ENCODE measurements around the gene SPPL2B. TPM values are rescaled to one million over a fixed set of nuclear protein-coding genes. Genes with fewer than 3 reads are reported as not detected.

The SPPL2B gene
- total and polyA plus RNA-seq, 9 of the 15 experiments (the other 6 are each of a cell fraction or from before 2014, with no cell fraction given), result 0.20 to 81.2 (median 15.1) TPM

GRCh38 chr19:2305452-2306280, 22.8 kb upstream of the SPPL2B start (continued):
- TF ChIP-seq ZBTB40 (IDR thresholded peaks at IDR 0.05), result peak; percentile 71
- TF ChIP-seq ZBTB40 (CRISPR knock-in tag; IDR thresholded peaks at IDR 0.05), result peak; percentile 54; the same call in 1 of the 2 replicates
- no peak for TF ChIP-seq ETV1 (tag; conservative IDR thresholded peaks at IDR 0.05; ENCODE audit: low read depth)
- TF ChIP-seq, protein P1, sequence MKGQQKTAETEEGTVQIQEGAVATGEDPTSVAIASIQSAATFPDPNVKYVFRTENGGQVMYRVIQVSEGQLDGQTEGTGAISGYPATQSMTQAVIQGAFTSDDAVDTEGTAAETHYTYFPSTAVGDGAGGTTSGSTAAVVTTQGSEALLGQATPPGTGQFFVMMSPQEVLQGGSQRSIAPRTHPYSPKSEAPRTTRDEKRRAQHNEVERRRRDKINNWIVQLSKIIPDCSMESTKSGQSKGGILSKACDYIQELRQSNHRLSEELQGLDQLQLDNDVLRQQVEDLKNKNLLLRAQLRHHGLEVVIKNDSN (CRISPR knock-in tag; IDR thresholded peaks at IDR 0.05), result no peak
- TF ChIP-seq DDX20 (tag; IDR thresholded peaks at IDR 0.05; ENCODE audit: low read depth), result no peak
- TF ChIP-seq, protein P2, sequence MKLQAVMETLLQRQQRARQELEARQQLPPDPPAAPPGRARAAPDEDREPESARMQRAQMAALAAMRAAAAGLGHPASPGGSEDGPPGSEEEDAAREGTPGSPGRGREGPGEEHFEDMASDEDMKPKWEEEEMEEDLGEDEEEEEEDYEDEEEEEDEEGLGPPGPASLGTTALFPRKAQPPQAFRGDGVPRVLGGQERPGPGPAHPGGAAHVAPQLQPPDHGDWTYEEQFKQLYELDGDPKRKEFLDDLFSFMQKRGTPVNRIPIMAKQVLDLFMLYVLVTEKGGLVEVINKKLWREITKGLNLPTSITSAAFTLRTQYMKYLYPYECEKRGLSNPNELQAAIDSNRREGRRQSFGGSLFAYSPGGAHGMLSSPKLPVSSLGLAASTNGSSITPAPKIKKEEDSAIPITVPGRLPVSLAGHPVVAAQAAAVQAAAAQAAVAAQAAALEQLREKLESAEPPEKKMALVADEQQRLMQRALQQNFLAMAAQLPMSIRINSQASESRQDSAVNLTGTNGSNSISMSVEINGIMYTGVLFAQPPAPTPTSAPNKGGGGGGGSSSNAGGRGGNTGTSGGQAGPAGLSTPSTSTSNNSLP (IDR thresholded peaks at IDR 0.05; ENCODE audit: borderline replicate concordance, low read depth, low read length), result no peak
- no peak for TF ChIP-seq NCOR1 (IDR thresholded peaks at IDR 0.05)
- no peak for TF ChIP-seq CBX8 (IDR thresholded peaks at IDR 0.05; ENCODE audit: borderline replicate concordance, extremely low read depth, low read depth, low read length, poor library complexity, severe bottlenecking)
- no peak for TF ChIP-seq ATF6 (CRISPR knock-in tag; IDR thresholded peaks at IDR 0.05)

Data from K562 (cell line).